OCI-LY7 (cell line): ENCODE data around the gene IPO8. TPM values are rescaled to one million over a fixed set of nuclear protein-coding genes. Genes with fewer than 3 reads are reported as not detected.
"Not testable (repeated sequence)": the region's sequence is repeated elsewhere in the genome, so short reads cannot be mapped to it uniquely, and the experiment has no call there.

ENCODE experiments used
- BruUV-seq: library from RNA; stranded (reverse); fragments of 400-500 nt; replicated peaks from 2 replicates; lab custom pipeline; 2021; lab: Mats Ljungman, UMichigan
- CTCF ChIA-PET: fragments of 300-600 bp; sonication (Branson Sonifier 250); formaldehyde crosslinking; loops from one replicate; lab custom pipeline; 2022; ENCODE audit warnings: antibody characterized with exemption; ENCODE audit not compliant: unreplicated experiment; lab: Charles Lee
- POLR2A ChIA-PET: fragments of 300-600 bp; sonication (Branson Sonifier 250); formaldehyde crosslinking; loops from one replicate; lab custom pipeline; 2022; ENCODE audit warnings: antibody characterized with exemption; lab: Charles Lee
- DNase-seq: peaks from one replicate; pipeline ENCODE4 v3.0.0-alpha.2; 2015; ENCODE audit warnings: low spot score
- H2AFZ ChIP-seq: fragments of 200-600 bp; sonication (generic), shearing (Covaris generic); 2 replicates; pipeline ENCODE4 v1.6.1; 2014; ENCODE audit warnings: mild to moderate bottlenecking, antibody characterized with exemption, low read length, moderate library complexity
- H3K27ac ChIP-seq: fragments of 200-600 bp; sonication (generic); 2 replicates; pipeline ENCODE4 v1.5.1; 2014; ENCODE audit warnings: mixed run types, low read depth, mild to moderate bottlenecking, moderate library complexity, low read length, inconsistent platforms; ENCODE audit not compliant: poor library complexity, severe bottlenecking
- H3K36me3 ChIP-seq: fragments of 200-600 bp; sonication (generic); 2 replicates; pipeline ENCODE4 v1.6.1; 2014; ENCODE audit warnings: mild to moderate bottlenecking, antibody characterized with exemption, low read length, moderate library complexity, mixed read lengths; ENCODE audit not compliant: insufficient read depth
- H3K4me1 ChIP-seq: fragments of 200-600 bp; sonication (generic); 2 replicates; pipeline ENCODE4 v1.5.1; 2014; ENCODE audit warnings: mild to moderate bottlenecking, low read length; ENCODE audit not compliant: insufficient read depth, poor library complexity, severe bottlenecking
- H3K4me2 ChIP-seq: fragments of 200-600 bp; sonication (generic); 2 replicates; pipeline ENCODE4 v1.6.1; 2014; ENCODE audit warnings: mild to moderate bottlenecking, low read length
- H3K4me3 ChIP-seq: fragments of 200-600 bp; sonication (generic); 2 replicates; pipeline ENCODE4 v1.5.1; 2014; ENCODE audit warnings: mild to moderate bottlenecking, low read depth, low read length; ENCODE audit not compliant: poor library complexity, severe bottlenecking
- H3K79me2 ChIP-seq: fragments of 200-600 bp; sonication (generic); 2 replicates; pipeline ENCODE4 v1.6.1; 2016; ENCODE audit warnings: low read depth, mild to moderate bottlenecking, low read length, moderate library complexity, mixed read lengths; ENCODE audit not compliant: insufficient read depth
- H3K9me2 ChIP-seq: fragments of 200-600 bp; sonication (generic); 2 replicates; pipeline ENCODE4 v1.6.1; 2016; ENCODE audit warnings: mild to moderate bottlenecking, low read length, mixed read lengths; ENCODE audit not compliant: insufficient read depth
- H3K9me3 ChIP-seq: fragments of 200-600 bp; sonication (generic); 2 replicates; pipeline ENCODE4 v1.6.1; 2014; ENCODE audit warnings: mild to moderate bottlenecking, mixed run types, low read length, mixed read lengths
- H4K20me1 ChIP-seq: fragments of 200-600 bp; sonication (generic); 2 replicates; pipeline ENCODE4 v1.6.1; 2014; ENCODE audit warnings: mild to moderate bottlenecking, antibody characterized with exemption, low read length, moderate library complexity, mixed read lengths; ENCODE audit not compliant: insufficient read depth
- EZH2phosphoT487 ChIP-seq: fragments of 200-600 bp; sonication (generic); IDR thresholded peaks from 2 replicates; pipeline ENCODE4 v1.6.1; 2018; ENCODE audit warnings: low read depth, borderline replicate concordance, mild to moderate bottlenecking, mixed run types, antibody characterized with exemption, low read length, moderate library complexity, mixed read lengths
- intact Hi-C: fragments of 100-400 bp; cut with micrococcal nuclease; formaldehyde crosslinking; loops from one replicate; pipeline ENCODE4 v1.10.0; 2022; ENCODE audit not compliant: unreplicated experiment
- total RNA-seq, 2 experiments: library from RNA; depleted of rRNA in 1 of 2; stranded (reverse); fragments of >200 nt in 1 of 2; shearing (Covaris generic) in 1 of 2; gene quantifications; 2 replicates each; pipeline ENCODE4 v1.2.3, GENCODE V29; 2014 to 2022
- TF ChIP-seq, protein P1 (sequence below): fragments of 200-600 bp; sonication (generic); conservative IDR thresholded peaks from 2 replicates; pipeline ENCODE4 v1.5.1; 2014; ENCODE audit warnings: mild to moderate bottlenecking, antibody characterized with exemption, low read length, moderate library complexity, mixed read lengths

Gene IPO8
- total RNA-seq, 2 experiments from 2014 or later: 14.7 to 41.6 TPM

DNA sequence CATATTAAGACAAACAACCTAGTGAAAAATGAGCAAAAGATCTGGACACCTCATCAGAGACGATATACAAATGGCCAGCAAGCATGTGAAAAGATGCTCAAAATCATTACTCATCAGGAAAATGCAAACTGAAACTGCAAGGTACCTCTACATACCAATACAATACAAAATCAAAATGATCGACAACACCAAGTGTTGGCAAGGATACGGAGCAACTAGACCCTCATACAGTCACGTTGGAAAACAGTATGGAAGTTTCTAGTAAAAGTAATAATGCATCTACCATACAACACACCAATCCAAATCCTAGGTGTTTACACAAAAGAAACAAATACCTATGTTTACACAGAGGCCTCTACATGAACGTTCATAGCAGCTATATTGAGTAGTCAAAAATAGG is 99.9 kb downstream of the IPO8 start:
- H3K4me3 ChIP-seq: no peak overlapping the region
- no peaks in the 10 kb centered on the region for H3K9me3 ChIP-seq
- BruUV-seq: no TSS peak
- intact Hi-C loops: no loop called here
- no peaks in the 10 kb centered on the region for H4K20me1 ChIP-seq
- no peak overlapping the region for H2AFZ ChIP-seq
- H3K9me2 ChIP-seq: no peaks in the 10 kb centered on the region
- DNase-seq: no peak
- ChIA-PET POLR2A (interaction anchor here (0.6 kb wide), 1 partner anchor 919 kb away, joined by 3 read pairs; no protein-coding TSS in a partner anchor), CTCF (no interaction called here)
- TF ChIP-seq, protein P1, sequence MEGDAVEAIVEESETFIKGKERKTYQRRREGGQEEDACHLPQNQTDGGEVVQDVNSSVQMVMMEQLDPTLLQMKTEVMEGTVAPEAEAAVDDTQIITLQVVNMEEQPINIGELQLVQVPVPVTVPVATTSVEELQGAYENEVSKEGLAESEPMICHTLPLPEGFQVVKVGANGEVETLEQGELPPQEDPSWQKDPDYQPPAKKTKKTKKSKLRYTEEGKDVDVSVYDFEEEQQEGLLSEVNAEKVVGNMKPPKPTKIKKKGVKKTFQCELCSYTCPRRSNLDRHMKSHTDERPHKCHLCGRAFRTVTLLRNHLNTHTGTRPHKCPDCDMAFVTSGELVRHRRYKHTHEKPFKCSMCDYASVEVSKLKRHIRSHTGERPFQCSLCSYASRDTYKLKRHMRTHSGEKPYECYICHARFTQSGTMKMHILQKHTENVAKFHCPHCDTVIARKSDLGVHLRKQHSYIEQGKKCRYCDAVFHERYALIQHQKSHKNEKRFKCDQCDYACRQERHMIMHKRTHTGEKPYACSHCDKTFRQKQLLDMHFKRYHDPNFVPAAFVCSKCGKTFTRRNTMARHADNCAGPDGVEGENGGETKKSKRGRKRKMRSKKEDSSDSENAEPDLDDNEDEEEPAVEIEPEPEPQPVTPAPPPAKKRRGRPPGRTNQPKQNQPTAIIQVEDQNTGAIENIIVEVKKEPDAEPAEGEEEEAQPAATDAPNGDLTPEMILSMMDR: no peak
- no peak for TF ChIP-seq EZH2phosphoT487
- no peaks in the 10 kb centered on the region for H3K4me1 ChIP-seq
- no peak overlapping the region for H3K4me2 ChIP-seq
- H3K36me3 ChIP-seq: no peaks in the 10 kb centered on the region
- no peak overlapping the region for H3K27ac ChIP-seq
- no peaks in the 10 kb centered on the region for H3K79me2 ChIP-seq

DNA sequence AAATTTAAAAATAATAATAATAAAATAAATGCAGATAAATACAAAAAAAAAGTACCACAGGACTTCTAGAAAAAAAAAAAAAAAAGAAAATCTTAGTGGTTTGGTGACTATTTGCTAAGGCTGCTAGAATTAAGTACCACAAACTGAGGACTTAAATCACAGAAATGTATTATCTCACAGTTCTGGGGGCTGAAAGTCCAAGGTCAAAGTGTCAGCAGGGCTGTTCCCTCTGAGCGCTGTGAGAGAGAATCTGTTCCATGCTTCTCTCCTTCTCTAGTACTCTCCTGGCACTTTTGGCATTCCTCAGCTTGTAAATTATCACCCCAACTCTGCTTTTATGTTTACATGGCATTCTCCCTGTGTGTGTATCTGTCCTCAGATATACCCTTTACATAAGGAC is 101.2 kb downstream of the IPO8 start:
- H3K9me2 ChIP-seq: no peaks in the 10 kb centered on the region
- TF ChIP-seq, protein P1: no peak
- no peak for TF ChIP-seq EZH2phosphoT487
- H4K20me1 ChIP-seq: no peaks in the 10 kb centered on the region
- no peaks in the 10 kb centered on the region for H3K4me1 ChIP-seq
- no peak overlapping the region for H2AFZ ChIP-seq
- POLR2A ChIA-PET: no interaction called here
- DNase-seq: no peak
- intact Hi-C loops: no loop called here
- H3K79me2 ChIP-seq: no peaks in the 10 kb centered on the region
- BruUV-seq: no TSS peak
- CTCF ChIA-PET: no interaction called here
- no peak overlapping the region for H3K27ac ChIP-seq
- H3K9me3 ChIP-seq: no peaks in the 10 kb centered on the region
- H3K36me3 ChIP-seq: no peaks in the 10 kb centered on the region
- no peak overlapping the region for H3K4me2 ChIP-seq
- H3K4me3 ChIP-seq: no peak overlapping the region

DNA sequence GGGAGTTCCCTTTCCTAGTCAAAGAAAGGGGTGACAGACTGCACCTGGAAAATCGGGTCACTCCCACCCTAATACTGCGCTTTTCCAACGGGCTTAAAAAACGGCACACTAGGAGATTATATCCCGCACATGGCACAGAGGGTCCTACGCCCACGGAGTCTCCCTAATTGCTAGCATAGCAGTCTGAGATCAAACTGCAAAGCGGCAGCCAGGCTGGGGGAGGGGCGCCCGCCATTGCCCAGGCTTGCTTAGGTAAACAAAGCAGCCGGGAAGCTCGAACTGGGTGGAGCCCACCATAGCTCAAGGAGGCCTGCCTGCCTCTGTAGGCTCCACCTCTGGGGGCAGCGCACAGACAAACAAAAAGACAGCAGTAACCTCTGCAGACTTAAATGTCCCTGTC is 107.1 kb downstream of the IPO8 start:
- CTCF ChIA-PET, H3K4me2 ChIP-seq, H3K36me3 ChIP-seq, POLR2A ChIA-PET, H3K4me1 ChIP-seq, H3K27ac ChIP-seq, H3K4me3 ChIP-seq, H3K9me2 ChIP-seq, DNase-seq, H2AFZ ChIP-seq, intact Hi-C loops, H3K9me3 ChIP-seq, H3K79me2 ChIP-seq, H4K20me1 ChIP-seq, BruUV-seq: not testable (repeated sequence)
